Loucy (cell line): ENCODE results near the gene ABCA10.

Source experiments
- H2AFZ ChIP-seq: fragments of 200-600 bp; sonication (generic); 2 replicates; pipeline ENCODE4 v1.6.0; 2016; ENCODE audit warnings: antibody characterized with exemption, mild to moderate bottlenecking, low read length, moderate library complexity
- H3F3A ChIP-seq: fragments of 200-600 bp; 2 replicates; pipeline ENCODE4 v1.6.0; 2016; ENCODE audit warnings: antibody characterized with exemption, low read depth, mild to moderate bottlenecking
- H3K27me3 ChIP-seq: fragments of 200-600 bp; sonication (generic); 2 replicates; pipeline ENCODE4 v1.6.1; 2014; ENCODE audit warnings: low read length, mild to moderate bottlenecking; ENCODE audit not compliant: insufficient read depth, poor library complexity, severe bottlenecking
- H3K36me3 ChIP-seq: fragments of 200-600 bp; sonication (generic); 2 replicates; pipeline ENCODE4 v1.6.1; 2016; ENCODE audit warnings: low read length; ENCODE audit not compliant: insufficient read depth
- H3K4me1 ChIP-seq: fragments of 200-600 bp; sonication (generic); 2 replicates; pipeline ENCODE4 v1.5.1; 2014; ENCODE audit warnings: low read length, mild to moderate bottlenecking; ENCODE audit not compliant: insufficient read depth, poor library complexity, severe bottlenecking
- H3K4me2 ChIP-seq: fragments of 200-600 bp; sonication (generic); 2 replicates; pipeline ENCODE4 v1.6.0; 2014; ENCODE audit warnings: antibody characterized with exemption, low read length, low read depth, mild to moderate bottlenecking; ENCODE audit not compliant: poor library complexity, severe bottlenecking
- H3K4me3 ChIP-seq: fragments of 200-600 bp; sonication (generic); 2 replicates; pipeline ENCODE4 v1.5.1; 2014; ENCODE audit warnings: low read length, mild to moderate bottlenecking, mixed read lengths; ENCODE audit not compliant: poor library complexity, severe bottlenecking
- H3K79me2 ChIP-seq: fragments of 200-600 bp; sonication (generic); 2 replicates; pipeline ENCODE4 v1.6.1; 2014; ENCODE audit warnings: low read length; ENCODE audit not compliant: insufficient read depth
- H3K9ac ChIP-seq: fragments of 200-600 bp; sonication (generic); 2 replicates; pipeline ENCODE4 v1.6.0; 2014; ENCODE audit warnings: mild to moderate bottlenecking, low read depth, low read length, moderate library complexity; ENCODE audit not compliant: poor library complexity, severe bottlenecking
- H3K9me2 ChIP-seq: fragments of 200-600 bp; sonication (generic); replicated peaks from 2 replicates; pipeline ENCODE4 v1.6.1; 2016; ENCODE audit warnings: low read depth, low read length, mixed read lengths
- H3K9me3 ChIP-seq: fragments of 200-600 bp; sonication (generic); 2 replicates; pipeline ENCODE4 v1.6.1; 2014; ENCODE audit warnings: mild to moderate bottlenecking, antibody characterized with exemption, low read length, low read depth; ENCODE audit not compliant: insufficient read depth
- H4K20me1 ChIP-seq: fragments of 200-600 bp; sonication (generic); 2 replicates; pipeline ENCODE4 v1.6.0; 2014; ENCODE audit warnings: antibody characterized with exemption, low read length, mild to moderate bottlenecking; ENCODE audit not compliant: insufficient read depth, poor library complexity, severe bottlenecking
- EZH2phosphoT487 ChIP-seq: fragments of 200-600 bp; IDR thresholded peaks from 2 replicates; pipeline ENCODE4 v1.6.1; 2018; ENCODE audit warnings: antibody characterized with exemption, mild to moderate bottlenecking, moderate library complexity, borderline replicate concordance
- TF ChIP-seq, protein P1 (sequence below): fragments of 200-600 bp; sonication (generic); conservative IDR thresholded peaks from 2 replicates; pipeline ENCODE4 v1.5.1; 2014; ENCODE audit warnings: mild to moderate bottlenecking, antibody characterized with exemption, low read length

Gene ABCA10

DNA sequence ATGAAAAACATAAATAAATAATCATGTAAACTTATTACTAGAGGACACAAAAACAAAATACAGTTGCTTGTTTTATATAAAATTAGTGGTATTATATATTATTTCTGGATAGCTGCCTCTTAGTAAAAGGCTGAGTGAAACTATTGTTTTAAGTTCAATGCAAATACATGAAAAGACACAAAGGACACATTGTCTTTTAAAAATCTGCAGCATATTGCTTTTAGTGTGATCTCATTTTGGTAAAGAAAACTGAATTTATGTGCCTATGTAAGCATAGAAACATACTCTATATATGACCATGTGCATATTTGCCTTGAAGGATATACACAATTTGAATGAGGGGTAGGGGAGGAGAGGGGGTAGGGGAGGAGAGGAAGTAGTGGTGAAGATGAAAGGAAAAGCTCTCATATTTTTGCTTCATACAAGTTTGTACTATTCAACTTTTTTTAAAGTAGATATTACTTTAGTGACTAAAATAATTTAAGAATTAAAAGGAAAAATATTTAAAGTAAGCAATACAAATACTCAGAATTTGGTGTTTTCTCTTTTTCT is 5.8 kb downstream of the ABCA10 start:
- Histone ChIP-seq H3K79me2 (no peaks in the 10 kb centered on the region), H3K9me2 (no peaks in the 10 kb centered on the region), H3F3A (no peaks in the 10 kb centered on the region), H3K4me3 (no peak overlapping the region), H3K4me2 (no peak overlapping the region), H3K27me3 (no peaks in the 10 kb centered on the region), H4K20me1 (no peaks in the 10 kb centered on the region), H3K9ac (no peak overlapping the region), H2AFZ (no peak overlapping the region), H3K36me3 (no peaks in the 10 kb centered on the region), H3K4me1 (no peaks in the 10 kb centered on the region), H3K9me3 (no peaks in the 10 kb centered on the region)
- TF ChIP-seq, protein P1, sequence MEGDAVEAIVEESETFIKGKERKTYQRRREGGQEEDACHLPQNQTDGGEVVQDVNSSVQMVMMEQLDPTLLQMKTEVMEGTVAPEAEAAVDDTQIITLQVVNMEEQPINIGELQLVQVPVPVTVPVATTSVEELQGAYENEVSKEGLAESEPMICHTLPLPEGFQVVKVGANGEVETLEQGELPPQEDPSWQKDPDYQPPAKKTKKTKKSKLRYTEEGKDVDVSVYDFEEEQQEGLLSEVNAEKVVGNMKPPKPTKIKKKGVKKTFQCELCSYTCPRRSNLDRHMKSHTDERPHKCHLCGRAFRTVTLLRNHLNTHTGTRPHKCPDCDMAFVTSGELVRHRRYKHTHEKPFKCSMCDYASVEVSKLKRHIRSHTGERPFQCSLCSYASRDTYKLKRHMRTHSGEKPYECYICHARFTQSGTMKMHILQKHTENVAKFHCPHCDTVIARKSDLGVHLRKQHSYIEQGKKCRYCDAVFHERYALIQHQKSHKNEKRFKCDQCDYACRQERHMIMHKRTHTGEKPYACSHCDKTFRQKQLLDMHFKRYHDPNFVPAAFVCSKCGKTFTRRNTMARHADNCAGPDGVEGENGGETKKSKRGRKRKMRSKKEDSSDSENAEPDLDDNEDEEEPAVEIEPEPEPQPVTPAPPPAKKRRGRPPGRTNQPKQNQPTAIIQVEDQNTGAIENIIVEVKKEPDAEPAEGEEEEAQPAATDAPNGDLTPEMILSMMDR = no peak
- no peak for TF ChIP-seq EZH2phosphoT487

DNA sequence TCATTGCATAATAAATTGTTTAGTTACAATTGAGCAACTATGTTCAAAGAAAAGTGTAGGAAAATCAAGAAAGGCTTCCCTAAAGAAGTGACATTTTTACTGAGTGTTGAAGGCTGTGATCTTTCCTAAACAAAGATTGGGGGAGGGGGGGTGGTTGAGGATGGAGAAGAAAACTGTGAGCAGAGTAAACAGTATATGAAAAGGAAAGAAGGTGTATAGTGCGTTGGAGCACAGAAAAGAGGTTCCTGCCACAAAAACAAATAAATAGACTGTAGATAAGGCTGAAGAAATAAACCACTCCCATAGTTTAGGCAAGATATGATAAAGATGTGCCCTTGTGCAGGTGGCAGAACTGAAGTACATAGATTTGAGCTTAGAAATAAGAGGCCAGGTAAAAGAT is 8.5 kb downstream of the ABCA10 start:
- Histone ChIP-seq H3K36me3 (no peaks in the 10 kb centered on the region), H3K79me2 (no peaks in the 10 kb centered on the region), H3K27me3 (no peaks in the 10 kb centered on the region), H3K9me3 (no peaks in the 10 kb centered on the region), H3K4me3 (no peak overlapping the region), H3K4me1 (no peaks in the 10 kb centered on the region), H3K4me2 (no peak overlapping the region), H3F3A (no peaks in the 10 kb centered on the region), H3K9ac (no peak overlapping the region), H4K20me1 (no peaks in the 10 kb centered on the region), H3K9me2 (no peaks in the 10 kb centered on the region), H2AFZ (no peak overlapping the region)
- no peak for TF ChIP-seq EZH2phosphoT487
- TF ChIP-seq, protein P1 = no peak

DNA sequence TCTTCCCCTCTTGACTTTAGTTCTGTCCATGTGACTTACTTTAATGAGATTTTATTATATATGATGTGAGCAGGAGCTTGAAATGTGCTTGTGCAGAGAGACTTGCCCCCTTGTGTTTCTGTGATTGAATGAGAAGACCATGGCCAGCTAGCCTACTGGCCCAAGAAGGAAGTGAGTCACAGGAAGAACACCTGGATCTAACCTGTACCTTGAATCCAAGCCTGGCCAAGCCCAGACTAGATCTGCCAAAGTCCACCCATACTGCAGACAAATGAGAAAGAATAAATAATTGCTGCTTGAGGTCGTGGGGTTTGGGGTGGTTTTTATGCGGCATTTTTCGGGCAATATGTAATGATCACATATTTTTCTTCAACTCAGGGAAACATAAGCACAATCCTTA is 9.6 kb downstream of the ABCA10 start:
- Histone ChIP-seq H2AFZ (no peak overlapping the region), H3K9ac (no peak overlapping the region), H3K36me3 (no peaks in the 10 kb centered on the region), H3K4me1 (no peaks in the 10 kb centered on the region), H3K4me2 (no peak overlapping the region), H4K20me1 (no peaks in the 10 kb centered on the region), H3K9me3 (no peaks in the 10 kb centered on the region), H3K27me3 (no peaks in the 10 kb centered on the region), H3K4me3 (no peak overlapping the region), H3K79me2 (no peaks in the 10 kb centered on the region), H3F3A (no peaks in the 10 kb centered on the region), H3K9me2 (no peaks in the 10 kb centered on the region)
- TF ChIP-seq EZH2phosphoT487 = no peak
- TF ChIP-seq, protein P1 = no peak
